LNCAP (cell line): ENCODE data around the gene TRIM42.

ENCODE experiments used
- TF ChIP-seq, protein P1 (sequence below): fragments of 450-650 bp; IDR thresholded peaks from 2 replicates; pipeline ENCODE4 v1.5.1; 2017; ENCODE audit warnings: mild to moderate bottlenecking

Gene TRIM42

DNA sequence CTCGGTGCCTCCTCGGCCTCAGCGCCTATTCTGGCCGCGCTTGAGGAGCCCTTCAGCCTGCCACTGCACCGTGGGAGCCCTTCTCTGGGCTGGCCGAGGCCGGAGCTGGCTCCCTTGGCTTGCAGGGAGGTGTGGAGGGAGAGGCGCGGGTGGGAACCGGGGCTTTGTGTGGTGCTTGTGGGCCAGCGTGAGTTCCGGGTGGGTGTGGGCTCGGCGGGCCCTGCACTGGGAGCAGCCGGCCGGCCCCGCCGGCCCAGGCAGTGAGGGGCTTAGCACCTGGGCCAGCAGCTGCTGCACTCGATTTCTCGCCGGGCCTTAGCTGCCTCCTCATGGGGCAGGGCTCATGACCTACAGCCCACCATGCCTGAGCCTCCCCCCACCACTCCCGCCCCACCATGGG lies 26.6 kb upstream of the TRIM42 start:
- TF ChIP-seq, protein P1, sequence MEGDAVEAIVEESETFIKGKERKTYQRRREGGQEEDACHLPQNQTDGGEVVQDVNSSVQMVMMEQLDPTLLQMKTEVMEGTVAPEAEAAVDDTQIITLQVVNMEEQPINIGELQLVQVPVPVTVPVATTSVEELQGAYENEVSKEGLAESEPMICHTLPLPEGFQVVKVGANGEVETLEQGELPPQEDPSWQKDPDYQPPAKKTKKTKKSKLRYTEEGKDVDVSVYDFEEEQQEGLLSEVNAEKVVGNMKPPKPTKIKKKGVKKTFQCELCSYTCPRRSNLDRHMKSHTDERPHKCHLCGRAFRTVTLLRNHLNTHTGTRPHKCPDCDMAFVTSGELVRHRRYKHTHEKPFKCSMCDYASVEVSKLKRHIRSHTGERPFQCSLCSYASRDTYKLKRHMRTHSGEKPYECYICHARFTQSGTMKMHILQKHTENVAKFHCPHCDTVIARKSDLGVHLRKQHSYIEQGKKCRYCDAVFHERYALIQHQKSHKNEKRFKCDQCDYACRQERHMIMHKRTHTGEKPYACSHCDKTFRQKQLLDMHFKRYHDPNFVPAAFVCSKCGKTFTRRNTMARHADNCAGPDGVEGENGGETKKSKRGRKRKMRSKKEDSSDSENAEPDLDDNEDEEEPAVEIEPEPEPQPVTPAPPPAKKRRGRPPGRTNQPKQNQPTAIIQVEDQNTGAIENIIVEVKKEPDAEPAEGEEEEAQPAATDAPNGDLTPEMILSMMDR: no peak

DNA sequence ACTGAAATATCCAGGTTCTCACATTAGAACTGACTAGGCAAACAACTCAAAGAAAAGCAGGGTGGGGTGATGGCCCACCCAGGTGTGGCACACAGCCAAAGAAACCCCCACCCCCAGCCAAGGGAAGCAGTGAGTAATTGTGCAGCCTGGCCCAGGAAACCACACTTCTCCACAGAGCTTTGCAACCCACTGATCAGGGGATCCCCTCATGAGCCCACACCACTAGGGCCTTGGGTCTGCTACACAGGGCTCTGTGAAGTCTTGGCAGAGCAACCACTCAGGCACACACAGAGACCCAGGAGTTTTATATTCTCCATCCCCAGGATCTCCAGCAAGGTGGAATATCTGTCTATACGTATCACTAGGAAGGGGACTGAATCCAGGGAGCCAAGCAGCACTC lies 22.2 kb upstream of the TRIM42 start:
- TF ChIP-seq, protein P1: no peak

DNA sequence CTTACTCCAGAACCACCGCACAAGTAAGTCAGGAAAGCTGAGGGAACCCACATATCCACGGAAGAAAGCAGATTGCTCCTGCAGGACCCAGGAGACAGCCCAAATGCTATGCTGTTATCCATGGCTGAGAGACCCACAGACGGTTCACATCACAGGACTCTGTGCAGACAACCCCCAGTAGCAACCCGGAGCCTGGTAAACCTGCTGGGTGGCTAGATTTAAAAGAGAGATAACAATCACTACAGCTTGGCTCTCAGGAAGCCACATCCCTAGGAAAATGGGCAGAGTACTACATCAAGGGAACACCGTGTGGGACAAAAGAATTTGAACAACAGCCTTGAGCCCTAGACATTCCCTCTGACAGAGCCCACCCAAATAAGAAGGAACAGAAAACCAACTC lies 13.8 kb upstream of the TRIM42 start:
- TF ChIP-seq, protein P1: no peak

DNA sequence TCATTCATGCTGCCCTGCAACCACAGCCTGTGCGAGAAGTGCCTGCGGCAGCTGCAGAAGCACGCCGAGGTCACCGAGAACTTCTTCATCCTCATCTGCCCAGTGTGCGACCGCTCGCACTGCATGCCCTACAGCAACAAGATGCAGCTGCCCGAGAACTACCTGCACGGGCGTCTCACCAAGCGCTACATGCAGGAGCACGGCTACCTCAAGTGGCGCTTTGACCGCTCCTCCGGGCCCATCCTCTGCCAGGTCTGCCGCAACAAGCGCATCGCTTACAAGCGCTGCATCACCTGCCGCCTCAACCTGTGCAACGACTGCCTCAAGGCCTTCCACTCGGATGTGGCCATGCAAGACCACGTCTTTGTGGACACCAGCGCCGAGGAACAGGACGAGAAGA lies 4.7 kb downstream of the TRIM42 start:
- TF ChIP-seq, protein P1: no peak

DNA sequence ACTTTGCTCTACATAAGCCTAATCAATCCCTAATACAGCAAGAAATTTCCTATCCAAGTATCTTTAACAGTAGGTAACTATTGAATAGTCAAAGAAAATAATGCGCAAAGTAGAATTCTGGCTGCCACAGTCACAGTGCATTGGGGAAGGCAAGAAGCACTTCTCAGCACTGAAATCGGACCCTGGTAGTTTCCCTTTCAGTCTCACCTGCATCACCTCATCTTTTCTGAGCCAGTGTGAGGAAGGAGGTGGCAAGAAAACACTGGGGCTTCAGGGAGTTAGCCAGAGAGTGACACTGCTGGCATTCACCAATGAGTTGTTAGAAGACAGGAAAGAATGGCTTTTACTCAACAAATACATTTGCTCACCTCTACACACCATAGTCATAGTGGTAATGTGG lies 8.3 kb downstream of the TRIM42 start:
- TF ChIP-seq, protein P1: no peak

DNA sequence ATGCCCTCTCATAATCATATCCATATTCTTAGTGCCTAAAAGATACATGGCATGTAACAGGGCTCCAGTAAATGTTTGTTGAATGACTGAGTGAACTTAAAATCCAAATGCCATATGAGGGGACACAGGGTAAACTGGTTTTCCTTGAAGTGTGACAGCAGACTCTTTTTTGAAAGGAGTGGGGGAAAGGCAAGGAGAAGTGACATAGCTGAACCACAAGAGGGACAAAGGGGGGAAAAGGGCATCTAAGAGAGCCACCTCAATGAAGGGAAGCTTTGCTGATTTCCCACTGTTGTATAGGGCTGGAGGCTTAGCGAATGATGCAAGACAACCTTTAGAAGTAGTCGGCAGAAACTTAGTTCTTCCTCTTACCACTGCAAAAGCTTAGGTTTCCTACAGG lies 9.1 kb downstream of the TRIM42 start:
- TF ChIP-seq, protein P1: no peak

DNA sequence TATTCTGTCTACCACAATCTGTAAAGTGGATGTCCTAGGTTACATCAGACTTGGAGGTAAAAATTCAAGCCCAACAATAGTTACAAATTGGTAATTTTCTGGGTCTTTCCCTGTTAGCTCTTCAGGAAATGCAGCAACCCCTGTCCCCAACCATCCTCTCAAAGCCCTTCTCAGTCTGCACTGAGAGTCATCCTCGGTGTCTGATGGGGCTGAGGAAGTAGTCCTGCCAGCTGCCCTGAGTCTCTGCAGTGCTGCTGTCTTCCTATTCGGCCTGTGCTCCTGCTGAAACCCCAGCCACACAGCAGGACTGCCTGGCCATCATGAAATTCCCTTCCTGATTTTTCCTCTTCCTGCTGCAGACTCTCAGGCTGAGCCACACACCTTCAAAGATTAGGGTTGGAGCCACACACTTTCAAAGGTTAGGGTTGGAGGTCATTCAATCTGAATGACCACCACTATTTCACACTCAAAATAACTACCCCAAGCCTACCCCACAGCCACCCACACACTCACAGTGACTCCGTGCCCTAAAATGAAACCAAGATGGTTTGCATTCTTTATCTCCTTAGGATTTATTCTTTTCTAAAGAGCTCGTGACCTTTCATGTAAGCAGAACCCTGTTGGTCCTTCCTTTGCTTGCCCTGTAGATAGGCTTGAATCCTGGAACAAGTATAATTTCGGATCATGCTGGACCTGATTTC lies 17.6 kb downstream of the TRIM42 start:
- TF ChIP-seq, protein P1: no peak
